Measurements from ENCODE around the gene PIK3R6.

PIK3R6 gene

DNA sequence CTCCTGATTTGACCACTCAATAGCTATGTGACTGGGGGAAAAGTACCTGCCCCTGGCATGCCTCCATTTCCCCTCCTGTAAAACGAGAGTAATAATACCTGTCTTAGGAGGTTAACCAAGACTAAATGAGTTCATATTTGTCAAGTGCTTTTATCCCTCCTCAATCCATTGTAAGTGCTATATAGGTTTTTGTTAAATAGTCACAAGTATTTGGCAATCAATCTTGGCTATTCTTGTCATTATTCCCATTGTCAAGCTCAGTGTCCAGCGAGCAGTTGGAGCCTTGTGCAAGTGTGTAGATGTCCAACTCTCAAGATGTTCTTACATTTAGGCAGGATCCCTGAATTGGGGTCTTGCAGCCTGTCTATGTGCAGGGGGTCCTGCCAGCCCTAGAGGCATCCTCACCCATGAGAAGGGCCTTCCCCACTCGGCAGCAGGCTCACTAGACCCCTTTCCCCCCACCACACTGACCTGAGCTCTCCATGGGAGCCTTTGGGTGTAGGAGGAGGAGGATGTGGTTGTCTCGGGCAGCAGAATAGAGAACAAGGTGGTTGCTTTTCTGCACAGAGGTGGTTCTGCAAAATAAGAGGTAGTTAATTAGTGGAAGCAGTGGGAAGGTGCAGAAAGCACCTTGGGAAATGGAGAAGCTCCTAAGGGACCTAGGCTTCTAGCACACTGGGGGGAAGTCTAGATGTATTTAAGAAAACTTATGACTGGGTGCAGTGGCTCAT, 18.0 kb downstream of the PIK3R6 start:
- no peak for DNase-seq

DNA sequence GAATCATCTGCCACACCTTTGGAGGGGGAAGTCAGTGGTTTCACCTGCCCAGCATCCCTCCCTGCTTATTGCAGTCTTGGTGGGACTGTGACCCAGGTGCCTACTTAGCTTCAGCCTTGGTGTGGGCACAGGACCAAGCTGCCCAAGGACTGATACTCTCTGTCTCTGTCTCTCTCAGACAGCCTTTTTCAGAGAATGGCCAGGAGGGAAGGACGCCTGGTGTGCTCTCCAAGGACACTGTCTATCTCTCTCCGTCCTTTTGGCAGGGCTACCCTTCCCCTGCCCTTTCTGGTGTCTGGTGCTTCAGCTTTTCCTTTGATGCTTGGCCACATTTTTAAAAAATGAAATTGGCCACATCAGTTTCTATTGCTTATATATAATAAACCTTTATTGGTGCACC, 19.6 kb downstream of the PIK3R6 start:
- no peak for DNase-seq

DNA sequence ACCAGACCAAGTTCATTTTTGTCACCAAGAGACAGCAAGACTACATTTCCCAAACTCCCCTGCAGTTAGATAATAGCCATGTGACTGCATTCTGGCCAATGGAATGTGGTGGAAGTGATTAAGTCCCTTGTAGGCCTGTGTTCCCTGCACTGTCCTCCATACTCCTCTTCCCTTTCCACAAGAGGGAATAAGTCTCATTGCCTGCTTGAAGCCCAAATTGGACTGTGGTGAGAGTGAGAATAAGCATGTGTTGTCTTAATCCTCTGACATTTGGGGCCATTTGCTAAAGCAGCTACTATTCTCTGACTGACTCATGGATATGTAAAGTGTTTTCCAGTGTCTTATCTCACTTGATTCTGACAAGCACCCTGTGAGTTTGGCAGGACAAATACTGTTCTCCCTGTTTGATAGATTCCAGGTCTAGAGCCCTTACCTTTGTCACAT, 20.7 kb downstream of the PIK3R6 start:
- no peak for DNase-seq

DNA sequence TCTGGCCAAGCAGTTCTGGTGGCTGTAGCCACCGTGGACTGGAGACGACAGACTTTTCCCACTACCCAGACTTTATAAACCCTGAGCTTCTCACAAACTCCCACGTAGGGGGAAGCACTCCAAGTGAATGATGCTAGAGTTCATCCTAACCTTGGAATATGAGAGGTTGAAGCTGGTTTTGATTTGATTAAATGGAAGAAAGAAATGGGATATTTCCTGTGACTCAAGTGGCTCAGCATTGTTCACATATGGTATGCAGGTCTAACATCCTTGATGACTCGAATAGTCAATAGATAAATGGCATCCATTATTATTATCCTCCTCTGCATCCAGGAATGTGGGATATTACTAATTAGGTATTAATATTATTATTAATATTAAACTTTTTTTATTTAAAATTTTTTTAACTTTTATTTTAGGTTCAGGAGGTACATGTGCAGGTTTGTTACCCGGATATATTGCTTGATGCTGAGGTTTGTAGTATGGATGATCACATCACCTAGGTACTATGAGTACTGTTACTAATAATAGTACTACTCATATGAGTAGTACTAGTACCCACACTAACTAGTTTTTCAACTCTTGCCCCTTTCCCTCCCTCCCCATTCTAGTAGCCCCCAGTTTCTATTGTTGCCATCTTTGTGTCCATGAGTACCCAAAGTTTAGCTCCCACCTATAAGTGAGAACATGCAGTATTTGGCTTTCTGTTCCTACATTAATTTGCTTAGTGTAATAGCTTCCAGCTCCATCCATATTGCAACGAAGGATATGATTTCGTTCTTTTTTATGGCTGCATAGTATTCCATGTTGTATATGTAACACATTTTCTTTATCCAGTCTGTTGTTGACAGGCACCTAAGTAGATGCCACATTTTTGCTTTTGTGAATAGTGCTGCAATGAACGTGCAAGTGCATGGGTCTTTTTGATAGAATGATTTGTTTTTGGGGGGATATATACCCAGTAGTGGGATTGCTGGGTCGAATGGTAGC, 22.9 kb downstream of the PIK3R6 start:
- no peak for DNase-seq

DNA sequence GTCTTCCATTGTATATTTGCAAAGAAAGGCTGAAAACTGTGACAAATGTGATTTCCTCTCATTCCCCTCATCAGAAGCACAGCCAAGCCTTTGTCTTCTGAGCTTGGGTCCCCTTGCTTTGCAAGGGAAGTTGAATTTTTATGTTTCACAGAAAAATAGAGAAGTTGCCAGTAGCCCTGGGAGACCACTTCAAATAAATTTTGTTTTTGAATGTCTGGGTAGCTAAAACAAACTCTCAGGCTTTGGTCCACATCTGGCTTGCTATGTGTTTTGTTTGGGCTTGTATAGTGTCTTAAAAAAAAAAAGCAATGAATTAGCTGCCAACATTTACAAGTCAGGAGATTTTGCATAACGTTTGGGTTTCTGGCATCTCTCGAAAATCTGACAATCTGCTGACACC, 24.1 kb downstream of the PIK3R6 start:
- DNase-seq: no peak

DNA sequence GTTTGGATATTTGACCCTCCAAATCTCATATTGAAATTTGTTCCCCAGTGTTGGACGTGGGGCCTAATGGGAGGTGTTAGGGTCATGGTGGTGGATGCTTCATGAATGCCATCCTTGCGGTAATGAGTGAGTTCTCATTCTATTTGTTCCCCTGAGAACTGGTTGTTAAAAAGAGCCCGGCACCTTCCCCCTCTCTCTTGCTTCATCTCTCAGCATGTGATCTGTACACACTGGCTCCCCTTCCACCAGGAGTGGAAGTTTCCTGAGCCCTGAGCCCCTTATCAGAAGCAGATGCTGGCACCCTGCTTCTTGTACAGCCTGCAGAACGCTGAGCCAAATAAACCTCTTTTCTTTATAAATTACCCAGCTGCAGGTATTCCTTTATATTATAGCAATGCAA, 25.6 kb downstream of the PIK3R6 start:
- no peak for DNase-seq

DNA sequence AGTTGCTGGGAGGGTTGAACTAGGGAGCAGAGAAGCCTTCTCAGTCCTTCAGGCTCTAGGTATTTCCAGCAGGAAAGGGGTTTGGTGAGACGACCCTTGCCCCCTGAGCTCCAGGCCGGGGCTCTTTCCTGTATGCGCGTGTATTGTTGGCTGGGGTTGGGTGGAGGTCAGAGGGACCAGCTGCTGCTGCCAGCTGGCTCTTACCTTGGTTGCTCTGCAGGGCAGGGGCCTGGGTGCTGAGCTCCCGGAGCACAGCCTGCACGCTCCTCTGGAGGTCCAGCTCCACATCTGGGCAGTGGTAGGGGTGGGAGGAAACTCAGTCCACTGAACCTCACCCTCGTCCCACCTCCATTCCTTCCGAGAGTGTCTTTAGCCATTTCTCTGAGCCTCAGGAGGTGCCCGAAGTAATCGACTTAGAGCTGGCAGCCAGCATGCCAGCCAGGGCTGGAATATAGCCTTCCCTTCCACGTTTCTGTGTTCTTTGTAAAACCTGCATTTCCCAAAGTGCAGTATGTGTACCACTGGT, 28.0 kb downstream of the PIK3R6 start:
- DNase-seq: no peak

DNA sequence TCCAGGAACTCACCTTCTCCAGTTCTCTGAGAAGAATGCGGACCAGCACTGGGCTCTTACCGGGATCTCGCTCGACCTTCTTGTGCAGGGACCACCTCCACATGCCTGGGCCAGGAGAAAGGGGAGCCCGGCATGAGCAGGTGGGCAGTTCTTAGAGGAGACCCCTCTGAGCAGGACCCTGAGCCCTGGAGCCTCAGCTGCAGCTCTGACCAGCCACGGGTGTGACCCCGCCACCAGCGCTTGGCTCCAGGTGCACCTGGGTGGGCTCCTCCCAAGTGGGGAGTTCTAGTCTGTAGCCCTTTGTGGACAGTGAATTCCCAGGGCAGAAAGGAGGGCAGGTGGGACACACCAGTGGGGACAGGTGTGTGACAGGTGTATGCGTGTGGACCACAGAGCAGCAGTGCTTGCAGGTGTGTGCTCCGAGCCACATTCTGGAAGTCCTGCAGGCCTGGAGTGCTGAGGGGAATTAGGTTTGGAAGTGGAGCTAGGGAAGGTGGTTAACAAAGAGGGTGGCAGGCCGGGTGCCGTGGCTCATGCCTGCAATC, 28.9 kb downstream of the PIK3R6 start:
- DNase-seq: no peak

DNA sequence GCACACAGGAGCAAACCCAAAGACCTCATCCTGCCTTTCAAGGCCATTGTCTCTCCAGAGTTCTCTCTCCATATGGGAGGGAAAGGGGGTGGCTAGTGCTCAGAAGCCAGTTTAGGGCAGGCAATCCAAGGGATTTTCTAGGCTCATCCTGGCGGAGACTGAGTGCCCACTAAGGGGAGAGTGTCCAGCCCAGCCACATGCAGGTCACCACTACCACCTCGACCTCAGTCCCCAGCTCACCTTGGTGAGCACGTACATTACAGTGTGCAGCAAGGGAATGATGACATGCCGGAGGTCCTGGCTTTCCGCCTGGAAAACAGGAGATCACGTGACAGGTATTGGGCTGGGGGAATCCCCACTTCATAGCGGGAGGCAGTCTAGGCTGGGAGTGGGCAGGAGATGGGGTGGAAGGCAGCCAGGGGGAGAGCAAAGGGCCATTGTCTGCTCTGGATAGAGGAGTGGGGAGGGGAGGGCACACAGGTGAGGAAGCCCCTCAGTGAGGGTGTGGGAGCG, 29.9 kb downstream of the PIK3R6 start:
- DNase-seq: no peak

DNA sequence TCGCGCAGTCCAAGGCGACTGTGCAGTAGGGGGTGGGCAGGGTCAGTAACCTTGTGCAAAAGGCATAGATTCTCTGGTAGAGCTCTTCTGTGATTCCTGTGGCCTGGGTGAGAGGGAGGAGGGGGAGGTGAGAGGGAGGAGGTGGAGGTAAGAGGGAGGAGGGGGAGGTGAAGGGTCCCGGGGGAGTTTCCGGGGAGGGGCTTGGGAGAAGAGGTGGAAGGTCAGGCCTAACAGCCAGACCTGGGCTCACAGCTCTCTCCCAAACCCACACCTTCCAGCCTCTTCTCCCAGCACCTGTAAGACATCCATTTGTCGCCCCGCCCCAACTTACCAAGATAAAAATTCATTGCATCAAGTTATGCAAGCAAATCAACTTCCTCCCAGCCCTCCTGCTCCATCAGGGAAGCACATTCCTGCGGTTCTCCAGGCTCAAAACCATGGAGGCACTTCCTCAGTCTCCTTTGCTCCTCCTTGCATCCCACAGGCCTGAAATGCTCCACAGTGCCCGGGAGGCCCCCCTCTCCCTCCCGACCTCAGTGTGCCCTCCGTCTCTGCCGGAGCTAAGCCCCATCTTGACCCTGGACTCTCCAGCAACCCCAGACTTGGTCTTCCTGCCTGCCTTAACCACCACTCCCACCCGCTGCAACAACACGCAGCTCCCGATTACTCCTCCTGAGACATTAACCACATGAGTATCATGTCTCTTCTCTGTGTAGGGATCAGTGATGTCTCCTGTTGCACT, 30.5 kb downstream of the PIK3R6 start:
- no peak for DNase-seq

DNA sequence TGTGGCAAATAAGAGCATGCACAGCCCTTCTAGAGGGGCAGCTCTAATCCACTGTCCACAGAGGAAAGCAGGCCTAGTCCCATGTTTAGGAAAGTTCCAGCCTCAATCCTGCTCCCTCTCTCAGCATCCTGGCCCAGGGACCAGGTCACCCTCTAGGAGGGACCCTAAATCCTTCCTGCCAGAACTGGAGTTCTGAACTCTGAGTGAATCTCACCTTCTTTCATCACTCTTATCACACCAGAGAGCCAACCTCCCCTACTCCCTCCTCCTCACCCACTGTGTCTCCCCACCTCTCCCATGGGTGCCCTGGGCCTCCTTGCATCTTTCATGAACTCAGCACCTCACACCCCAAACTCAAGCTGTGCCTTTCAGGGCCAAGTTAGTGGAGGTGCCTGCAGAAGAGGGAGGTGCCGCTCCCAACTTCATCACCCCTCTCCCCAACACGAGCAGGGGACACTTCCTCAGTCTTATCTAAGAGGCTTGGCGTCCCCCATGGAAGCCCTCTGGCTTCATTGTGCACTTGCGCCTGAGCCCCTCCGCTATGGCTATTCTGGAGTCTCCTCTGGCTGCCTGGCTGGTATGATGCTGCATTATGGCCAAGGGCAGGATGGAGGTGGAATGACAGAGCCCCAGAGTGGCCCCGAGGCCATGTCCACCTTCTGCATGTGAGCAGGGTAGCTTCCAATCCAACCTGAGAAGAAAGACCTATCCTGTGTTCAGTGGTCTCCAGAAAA, 31.7 kb downstream of the PIK3R6 start:
- DNase-seq: no peak

DNA sequence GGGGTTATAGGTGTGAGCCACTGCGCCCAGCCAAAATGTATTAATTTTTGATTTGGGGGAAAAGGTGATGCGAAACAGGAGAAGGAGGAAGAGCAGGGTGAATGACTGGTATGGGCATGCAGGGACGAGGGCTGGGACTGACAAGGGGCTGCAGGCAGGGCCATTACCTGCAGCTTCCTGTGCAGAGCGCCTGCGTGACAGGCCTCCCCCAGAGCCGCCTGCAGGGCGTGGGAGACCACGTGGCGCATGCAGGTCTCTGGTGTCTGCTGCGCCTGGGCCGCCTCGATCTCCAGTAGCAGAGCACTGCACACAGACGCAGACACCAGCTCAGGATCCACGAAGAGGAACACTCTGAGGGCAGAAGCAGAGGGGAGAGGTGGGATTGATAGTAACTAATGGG, 32.4 kb downstream of the PIK3R6 start:
- DNase-seq: no peak

DNA sequence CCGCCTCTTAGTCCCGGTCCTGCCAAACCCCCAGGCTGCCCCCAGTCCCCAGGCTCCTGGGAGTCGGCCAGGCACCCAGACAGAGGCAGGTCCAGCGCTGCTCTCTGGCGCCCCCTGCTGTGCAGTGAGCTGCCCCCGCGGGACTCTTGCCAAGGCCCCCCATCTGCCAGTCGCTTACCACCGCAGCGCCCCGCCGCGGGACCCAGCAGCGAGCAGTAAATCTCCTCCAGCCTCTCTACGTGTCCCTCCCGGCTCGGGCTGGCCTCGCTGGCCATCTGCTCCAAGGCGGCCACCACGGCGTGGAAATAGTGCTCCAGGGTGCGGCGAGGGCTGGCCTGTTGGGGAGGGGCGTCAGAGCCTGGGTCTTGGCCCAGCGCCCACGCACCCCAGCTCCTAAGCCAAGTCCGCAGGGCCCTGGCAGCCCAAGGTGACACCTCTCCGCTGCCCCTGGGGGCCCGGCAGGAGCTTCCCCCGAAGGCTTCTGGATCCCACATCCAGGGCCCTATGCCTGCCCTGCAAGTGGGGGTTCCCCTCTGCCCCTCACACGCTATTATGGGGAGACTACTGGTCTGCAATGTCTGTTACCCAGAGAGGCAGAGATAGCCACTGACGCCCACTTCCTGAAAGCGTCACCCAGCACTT, 34.6 kb downstream of the PIK3R6 start:
- no peak for DNase-seq

DNA sequence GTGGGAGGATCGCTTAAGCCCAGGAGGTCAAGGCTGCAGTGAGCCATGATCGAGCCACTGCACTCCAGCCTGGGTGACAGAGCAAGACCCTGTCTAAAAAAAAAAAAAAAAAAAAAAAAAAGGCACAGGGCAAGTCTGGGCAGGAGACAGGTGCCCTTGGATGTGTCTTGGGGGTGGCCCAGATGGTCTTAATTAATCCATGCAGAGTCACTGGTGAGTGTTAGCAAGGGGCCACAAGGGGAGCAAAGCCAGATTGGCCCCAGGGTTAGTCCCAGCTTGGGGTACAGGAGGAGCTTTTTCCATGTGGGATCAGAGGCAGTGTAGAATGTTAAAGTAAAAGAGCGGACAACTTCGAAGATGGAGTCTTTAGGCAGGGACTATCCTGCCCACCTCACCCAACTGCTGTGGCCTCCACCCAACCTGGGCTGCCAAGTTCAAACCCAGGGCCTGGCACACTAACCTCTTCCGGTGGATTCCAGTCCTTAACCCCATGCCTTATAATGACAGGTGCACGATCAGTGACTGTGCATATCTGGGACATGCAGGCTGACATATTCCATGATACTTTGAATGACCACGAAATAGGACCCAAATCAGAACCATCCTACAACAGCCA, 36.1 kb downstream of the PIK3R6 start:
- DNase-seq: no peak

DNA sequence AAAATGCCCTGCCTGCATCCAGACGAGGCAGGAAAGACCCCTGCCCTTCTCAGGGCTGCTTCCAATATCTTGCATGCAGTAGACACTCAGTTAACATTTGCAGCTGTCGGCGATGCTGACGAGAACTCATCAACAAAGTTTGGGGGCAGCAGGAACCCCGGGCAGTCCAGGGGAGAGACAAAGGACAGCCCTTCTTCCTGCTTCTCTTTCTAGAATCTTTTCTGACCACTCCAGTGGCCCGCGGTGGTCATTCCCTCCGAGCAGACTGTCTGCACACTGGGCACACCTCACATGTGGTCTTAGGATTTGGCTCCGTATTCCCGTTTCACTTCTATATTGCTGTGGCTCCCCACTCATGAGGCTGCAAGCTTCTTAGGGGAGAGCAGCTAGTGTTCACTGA, 37.3 kb downstream of the PIK3R6 start:
- DNase-seq: no peak

DNA sequence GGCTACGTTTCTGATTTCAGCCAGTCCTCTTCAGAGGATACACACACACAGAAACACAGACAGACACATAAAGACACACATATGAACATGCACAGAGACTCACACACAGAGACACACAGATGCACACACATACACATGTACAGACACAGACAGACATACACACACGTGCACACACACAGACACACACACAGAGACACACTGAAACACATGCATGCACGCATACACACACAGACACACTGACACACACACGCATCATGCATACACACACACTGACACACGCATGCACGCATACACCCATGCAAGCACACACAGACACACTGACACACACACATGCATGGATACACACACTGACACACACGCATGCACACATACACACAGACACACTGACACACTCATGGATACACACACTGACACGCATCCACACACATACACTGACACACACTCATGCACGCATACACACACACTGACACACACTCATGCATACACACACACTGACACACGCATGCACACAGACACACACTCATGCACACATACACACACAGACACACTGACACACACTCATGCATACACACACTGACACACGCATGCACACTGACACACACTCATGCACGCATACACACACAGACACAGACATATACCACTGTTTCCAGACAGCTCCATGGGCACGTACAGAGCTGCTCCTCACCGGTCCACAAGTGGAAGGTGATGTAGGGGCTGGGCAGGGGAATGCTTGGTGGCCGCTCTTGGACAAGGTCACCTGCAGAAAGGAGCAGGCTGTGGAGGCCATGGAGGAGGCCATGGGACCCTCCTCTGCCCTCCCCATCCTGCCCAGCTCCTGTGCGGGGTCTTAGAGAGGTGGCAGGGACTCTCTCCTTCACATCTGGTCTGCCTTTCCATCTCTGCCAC, 38.2 kb downstream of the PIK3R6 start:
- no peak for DNase-seq

DNA sequence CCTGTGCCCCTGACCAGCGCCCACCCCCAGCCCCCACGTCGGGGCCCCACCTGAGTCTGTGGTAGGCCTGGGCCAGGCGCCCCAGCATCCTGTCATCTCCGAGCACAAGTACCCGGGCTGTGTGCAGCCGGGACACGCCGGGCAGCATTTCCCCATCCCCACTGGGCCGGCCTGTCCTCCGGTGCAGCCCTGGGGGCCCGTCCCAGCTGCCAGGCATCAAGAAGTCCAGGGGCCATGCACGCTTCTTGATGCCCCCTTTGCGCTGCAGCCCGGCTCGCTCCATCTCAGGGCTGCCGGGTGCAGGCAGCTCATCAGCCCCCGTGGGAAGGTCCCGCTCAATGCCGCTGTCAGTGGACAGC, 39.0 kb downstream of the PIK3R6 start:
- no peak for DNase-seq

DNA sequence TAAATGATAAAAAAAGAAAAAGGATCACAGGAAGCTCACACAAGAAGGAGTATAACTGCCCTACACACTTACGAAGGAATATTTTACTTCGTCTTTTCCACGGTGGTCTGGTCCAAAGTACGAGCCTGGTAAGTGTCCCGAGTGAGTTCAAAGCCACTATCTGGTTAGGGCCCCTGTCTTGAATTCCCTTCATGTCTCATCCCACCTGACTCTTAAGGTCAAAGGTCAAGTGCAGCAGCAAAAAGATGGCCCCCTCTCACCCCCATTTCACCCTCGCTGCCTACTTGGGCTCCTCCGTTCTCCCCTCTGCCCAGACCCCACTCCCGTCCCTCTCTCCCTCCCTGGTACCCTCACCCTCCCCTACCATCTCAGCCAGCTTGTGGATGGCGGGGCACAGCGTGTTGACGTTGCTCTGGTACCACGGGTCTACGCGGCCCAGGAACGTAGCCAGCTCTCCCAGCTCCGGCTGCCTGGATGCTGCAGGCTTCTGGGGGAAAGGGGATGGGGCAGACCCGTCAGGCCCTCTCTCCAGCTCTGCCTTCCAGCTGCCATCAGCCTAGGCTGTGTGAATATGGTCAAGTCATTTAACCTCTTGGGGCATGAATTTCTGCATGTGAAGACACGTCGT, 40.6 kb downstream of the PIK3R6 start:
- no peak for DNase-seq

DNA sequence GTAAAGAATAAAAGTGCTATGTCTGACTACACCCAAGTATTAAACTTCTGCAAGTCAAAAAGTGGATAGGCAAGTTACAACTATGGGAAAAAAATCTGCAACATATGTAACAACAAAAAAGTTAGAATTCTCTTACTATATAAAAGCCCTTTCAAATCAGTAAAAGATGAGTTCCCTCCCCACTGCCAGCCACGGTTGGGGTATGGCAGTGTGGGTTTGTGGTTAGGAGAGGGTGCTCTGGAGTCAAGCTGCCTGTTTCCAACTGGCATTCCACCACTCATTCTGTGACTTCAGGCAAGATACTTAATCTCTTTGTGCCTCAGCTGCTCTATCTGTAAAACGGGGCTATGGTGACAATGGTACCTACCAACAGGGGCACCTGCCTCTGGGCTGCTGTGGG, 41.7 kb downstream of the PIK3R6 start:
- DNase-seq: no peak
